Breast epithelium (tissue), 4 donors: ENCODE results near the gene KCNH2. TPM values are rescaled to one million over a fixed set of nuclear protein-coding genes. Genes with fewer than 3 reads are reported as not detected.

ENCODE experiments used
- DNase-seq, 2 donors: peaks; one replicate each; pipeline ENCODE4 v3.0.0-alpha.2; 2019; ENCODE audit warnings: low spot score in 2 of 2
- H3K27ac ChIP-seq, 2 donors: fragments of 200-600 bp; sonication (generic) in 1 of 2; one replicate each; pipeline ENCODE4 v1.5.1; 2016 to 2019; ENCODE audit warnings: mild to moderate bottlenecking in 1 of 2
- H3K27me3 ChIP-seq, 2 donors: fragments of 200-600 bp; sonication (generic) in 1 of 2; one replicate each; pipeline versions ENCODE4 v1.5.1 to v1.6.0; 2017 to 2019; ENCODE audit warnings: control low read depth in 1 of 2, mild to moderate bottlenecking in 1 of 2
- H3K36me3 ChIP-seq: fragments of 200-600 bp; one replicate; pipeline ENCODE4 v1.5.1; 2019
- H3K4me1 ChIP-seq, 2 donors: fragments of 200-600 bp; sonication (generic); one replicate each; pipeline ENCODE4 v1.5.1; 2016 to 2019; ENCODE audit warnings: control low read depth in 1 of 2
- H3K4me3 ChIP-seq, 3 donors: fragments of 200-600 bp; sonication (generic); 1 replicate in 2 of 3; 2 replicates in 1 of 3; pipeline ENCODE4 v1.5.1; 2016 to 2019; ENCODE audit warnings: mild to moderate bottlenecking in 3 of 3, moderate library complexity in 2 of 3
- H3K9me3 ChIP-seq, 2 donors: fragments of 200-600 bp; sonication (generic) in 1 of 2; one replicate each; pipeline ENCODE4 v1.5.1; 2016 to 2019; ENCODE audit warnings: control low read depth in 1 of 2
- POLR2A ChIP-seq: fragments of 450-650 bp; IDR thresholded peaks from one replicate; pipeline ENCODE4 v1.6.1; 2016; ENCODE audit warnings: antibody characterized with exemption, mild to moderate bottlenecking, moderate library complexity
- POLR2AphosphoS5 ChIP-seq, 3 donors: sonication (generic); formaldehyde crosslinking; IDR thresholded peaks; one replicate each; pipeline ENCODE4 v1.6.1; 2017; ENCODE audit warnings: antibody characterized with exemption in 3 of 3
- intact Hi-C: fragments of 100-400 bp; cut with DNase I; formaldehyde crosslinking; loops from one replicate; pipeline ENCODE4 v1.15.1; 2023; ENCODE audit warnings: low total_unique reads
- total RNA-seq, 3 donors: library from RNA; depleted of rRNA; stranded (reverse); fragments of >200 nt; gene quantifications; one replicate each; pipeline ENCODE4 v1.1.0, GENCODE V29; 2016
- TF ChIP-seq, protein P1 (sequence below), 3 donors: fragments of 450-650 bp; IDR thresholded peaks; one replicate each; pipeline ENCODE4 v1.5.1; 2016 to 2017; ENCODE audit warnings: antibody characterized with exemption in 3 of 3, mild to moderate bottlenecking in 3 of 3, moderate library complexity in 3 of 3

KCNH2 gene
- total RNA-seq, 3 donors from 2014 or later: under 0.01 to 0.29 (median 0.16) TPM

DNA sequence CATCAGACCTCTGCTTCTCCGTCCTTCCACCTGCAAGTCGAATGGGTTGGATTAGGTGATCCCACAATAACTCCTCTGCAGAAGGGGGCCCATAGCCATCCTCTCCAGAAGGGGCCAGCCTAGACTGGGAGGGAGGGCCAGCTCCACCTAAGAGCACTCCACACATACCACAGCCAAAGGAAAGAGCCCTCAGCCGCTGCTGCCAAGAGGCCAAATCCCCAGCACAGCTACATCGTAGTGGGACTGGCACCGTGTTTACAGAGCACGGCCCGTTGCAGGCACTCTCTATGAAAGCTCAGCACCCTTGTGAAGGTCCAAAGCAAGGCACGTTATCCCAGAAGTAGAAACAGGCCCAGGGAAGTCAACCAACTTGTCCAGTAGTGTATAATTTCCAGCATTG is 5.4 kb downstream of the KCNH2 start:
- Histone ChIP-seq H3K4me3 (no peak overlapping the region), H3K4me1 (peaks cover 8 to 9% of the 10 kb centered on the region in 2 donors), H3K36me3 (no peaks in the 10 kb centered on the region), H3K27me3 (peaks cover 10 to 27% of the 10 kb centered on the region in 2 donors), H3K9me3 (no peaks in the 10 kb centered on the region), H3K27ac (no peak overlapping the region)
- intact Hi-C loops: no loop called here
- TF ChIP-seq, protein P1, sequence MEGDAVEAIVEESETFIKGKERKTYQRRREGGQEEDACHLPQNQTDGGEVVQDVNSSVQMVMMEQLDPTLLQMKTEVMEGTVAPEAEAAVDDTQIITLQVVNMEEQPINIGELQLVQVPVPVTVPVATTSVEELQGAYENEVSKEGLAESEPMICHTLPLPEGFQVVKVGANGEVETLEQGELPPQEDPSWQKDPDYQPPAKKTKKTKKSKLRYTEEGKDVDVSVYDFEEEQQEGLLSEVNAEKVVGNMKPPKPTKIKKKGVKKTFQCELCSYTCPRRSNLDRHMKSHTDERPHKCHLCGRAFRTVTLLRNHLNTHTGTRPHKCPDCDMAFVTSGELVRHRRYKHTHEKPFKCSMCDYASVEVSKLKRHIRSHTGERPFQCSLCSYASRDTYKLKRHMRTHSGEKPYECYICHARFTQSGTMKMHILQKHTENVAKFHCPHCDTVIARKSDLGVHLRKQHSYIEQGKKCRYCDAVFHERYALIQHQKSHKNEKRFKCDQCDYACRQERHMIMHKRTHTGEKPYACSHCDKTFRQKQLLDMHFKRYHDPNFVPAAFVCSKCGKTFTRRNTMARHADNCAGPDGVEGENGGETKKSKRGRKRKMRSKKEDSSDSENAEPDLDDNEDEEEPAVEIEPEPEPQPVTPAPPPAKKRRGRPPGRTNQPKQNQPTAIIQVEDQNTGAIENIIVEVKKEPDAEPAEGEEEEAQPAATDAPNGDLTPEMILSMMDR (IDR thresholded peaks at IDR 0.05): no peak
- TF ChIP-seq POLR2A: no peak
- no peak for TF ChIP-seq POLR2AphosphoS5 (IDR thresholded peaks at IDR 0.05)
- no peak for DNase-seq

DNA sequence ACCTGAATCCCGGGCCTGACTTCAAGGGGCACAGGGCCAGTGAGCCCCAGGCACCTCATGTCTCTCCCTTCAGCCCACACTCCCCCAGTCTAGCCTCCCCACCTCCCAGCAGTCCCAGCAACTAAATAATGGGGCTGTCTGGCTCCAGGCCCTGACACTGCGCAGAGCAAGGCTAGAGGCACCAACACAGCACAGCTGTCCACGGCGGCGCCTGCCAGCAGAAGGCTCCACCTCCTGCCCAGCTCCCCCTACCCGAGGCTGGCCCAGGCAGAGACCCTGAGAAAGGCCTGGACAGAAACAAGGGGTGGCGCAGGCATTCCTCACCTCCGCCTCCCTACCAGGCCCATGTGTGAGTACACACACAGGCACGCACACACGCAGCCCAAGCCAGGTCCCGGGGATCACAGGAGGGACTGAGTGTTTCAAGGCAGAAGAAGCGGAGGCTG is 6.1 kb downstream of the KCNH2 start:
- intact Hi-C loops: no loop called here
- DNase-seq: no peak
- no peaks in the 10 kb centered on the region for H3K9me3 ChIP-seq
- H3K4me1 ChIP-seq: peaks cover 1 to 9% of the 10 kb centered on the region in 2 donors
- peaks cover 10 to 21% of the 10 kb centered on the region in 2 donors for H3K27me3 ChIP-seq
- TF ChIP-seq POLR2AphosphoS5 (IDR thresholded peaks at IDR 0.05): no peak
- TF ChIP-seq, protein P1 (IDR thresholded peaks at IDR 0.05): no peak
- TF ChIP-seq POLR2A: no peak
- H3K36me3 ChIP-seq: no peaks in the 10 kb centered on the region
- H3K27ac ChIP-seq: no peak overlapping the region
- H3K4me3 ChIP-seq: no peak overlapping the region

DNA sequence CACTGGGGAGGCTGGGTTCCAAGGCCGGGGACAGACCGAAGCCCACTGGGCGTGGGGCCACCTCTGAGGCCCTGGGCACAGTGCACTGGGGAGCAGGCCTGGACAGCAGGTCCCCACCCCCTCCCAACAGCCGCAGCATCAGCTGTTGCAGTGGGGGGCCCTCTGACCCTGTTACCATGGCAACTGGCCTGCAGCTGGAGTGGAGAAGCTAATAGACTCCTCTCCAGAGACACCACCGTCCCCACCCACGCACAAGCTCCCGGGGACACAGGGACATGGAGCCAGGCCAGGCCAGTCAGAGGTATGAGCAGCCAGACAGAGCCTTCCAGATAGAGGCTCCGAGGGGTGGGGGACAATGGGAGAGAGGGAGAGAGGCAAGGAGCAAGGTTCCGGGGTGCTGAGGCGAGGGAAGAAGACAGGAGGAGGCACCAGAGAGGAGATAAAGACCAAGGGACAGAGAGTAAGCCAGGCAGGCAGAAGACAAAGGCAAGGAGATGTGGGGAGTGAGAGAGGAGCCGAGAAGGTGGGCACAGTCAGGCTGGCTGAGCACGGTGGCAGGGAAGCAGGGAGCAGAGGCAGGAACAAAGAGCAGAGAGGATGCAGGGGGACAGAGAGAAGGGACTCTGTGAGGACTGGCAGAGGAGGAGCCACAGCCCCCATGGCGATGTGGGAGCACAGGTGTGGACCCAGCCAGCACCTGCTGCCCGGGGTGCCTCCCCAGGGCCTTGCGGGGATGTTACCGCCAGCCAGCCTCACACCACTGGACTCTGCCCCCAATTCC is 6.7 kb downstream of the KCNH2 start:
- TF ChIP-seq POLR2AphosphoS5 (IDR thresholded peaks at IDR 0.05) (no peak), POLR2A (no peak)
- TF ChIP-seq, protein P1 (IDR thresholded peaks at IDR 0.05): no peak
- peaks cover 0 to 9% of the 10 kb centered on the region in 2 donors for H3K4me1 ChIP-seq
- H3K27ac ChIP-seq: no peak overlapping the region
- intact Hi-C loops: no loop called here
- H3K4me3 ChIP-seq: no peak overlapping the region
- peaks cover 8 to 14% of the 10 kb centered on the region in 2 donors for H3K27me3 ChIP-seq
- no peaks in the 10 kb centered on the region for H3K9me3 ChIP-seq
- DNase-seq: no peak
- H3K36me3 ChIP-seq: no peaks in the 10 kb centered on the region

DNA sequence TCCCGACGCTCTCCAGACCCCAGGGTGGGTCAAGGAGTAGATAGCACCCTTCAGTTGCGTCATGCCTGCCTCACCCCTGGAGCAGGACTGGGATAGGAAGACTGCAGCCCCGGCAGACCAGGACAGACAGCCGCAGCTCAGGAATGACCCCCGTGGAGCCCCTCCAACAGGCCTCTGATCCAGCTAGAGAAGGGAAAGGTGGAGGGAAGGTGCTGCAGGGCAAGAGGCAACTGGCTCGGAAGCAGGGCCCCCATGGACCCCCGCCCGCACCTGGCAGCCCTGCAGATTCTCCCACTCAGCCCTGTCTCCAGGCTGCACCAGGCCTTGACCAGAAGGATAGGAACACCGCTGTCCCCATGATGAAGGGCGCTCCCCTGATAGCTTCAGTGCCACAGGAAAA is 7.7 kb downstream of the KCNH2 start:
- Histone ChIP-seq H3K36me3 (no peaks in the 10 kb centered on the region), H3K9me3 (no peaks in the 10 kb centered on the region), H3K4me3 (no peak overlapping the region), H3K27me3 (peaks cover 5 to 12% of the 10 kb centered on the region in 2 donors), H3K4me1 (peaks cover 0 to 8% of the 10 kb centered on the region in 2 donors), H3K27ac (no peak overlapping the region)
- TF ChIP-seq, protein P1 (IDR thresholded peaks at IDR 0.05): no peak
- TF ChIP-seq POLR2A (no peak), POLR2AphosphoS5 (IDR thresholded peaks at IDR 0.05) (no peak)
- intact Hi-C loops: no loop called here
- DNase-seq: no peak

DNA sequence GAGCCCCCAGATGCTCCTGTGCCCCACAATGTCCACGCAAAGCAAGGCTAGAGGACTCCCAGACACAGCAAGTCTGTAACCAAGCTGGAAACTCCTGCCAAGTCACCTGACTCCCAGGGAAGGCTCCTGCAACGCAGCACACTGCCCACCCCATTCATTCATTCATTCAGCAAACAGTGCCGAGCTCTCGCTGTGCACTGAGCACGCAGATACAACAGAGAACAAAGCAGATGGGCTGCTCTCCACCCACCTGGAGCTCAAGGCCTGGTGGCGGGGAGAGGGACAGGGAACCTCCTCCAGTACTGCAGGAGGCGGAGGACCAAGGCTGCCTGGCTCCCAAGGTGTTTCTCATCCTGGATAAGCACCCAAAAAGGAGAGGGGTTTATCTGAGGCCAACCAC is 8.6 kb downstream of the KCNH2 start:
- Histone ChIP-seq H3K27me3 (peaks cover 2 to 17% of the 10 kb centered on the region in 2 donors), H3K4me1 (no peaks in the 10 kb centered on the region)

More for the DNA sequence above, 8.6 kb downstream of the KCNH2 start:
- no peaks in the 10 kb centered on the region for H3K36me3 ChIP-seq
- no peak overlapping the region for H3K4me3 ChIP-seq
- TF ChIP-seq POLR2AphosphoS5 (IDR thresholded peaks at IDR 0.05) (no peak), POLR2A (no peak)
- TF ChIP-seq, protein P1 (IDR thresholded peaks at IDR 0.05): no peak
- intact Hi-C loops: loop anchor here (10.0 kb wide), 1 partner anchor 75 kb away; no protein-coding TSS in a partner anchor
- no peak overlapping the region for H3K27ac ChIP-seq
- DNase-seq: no peak
- H3K9me3 ChIP-seq: no peaks in the 10 kb centered on the region
